Mammary epithelial cell (primary cell): ENCODE results near the gene ANKS1B.

Experiments used
- EZH2 ChIP-seq: IDR thresholded peaks from 2 replicates; pipeline ENCODE4 v1.6.1; 2012; ENCODE audit warnings: low read length, inconsistent platforms, borderline replicate concordance
- TF ChIP-seq, protein P1 (sequence below), 2 donors: IDR thresholded peaks in 1 of 2; conservative IDR thresholded peaks in 1 of 2; 2 replicates each; pipeline ENCODE4 v1.5.1; 2011 to 2012; ENCODE audit warnings: inconsistent platforms in 2 of 2, low read length in 2 of 2, mild to moderate bottlenecking in 2 of 2, control low read depth in 1 of 2, low read depth in 1 of 2; ENCODE audit not compliant: insufficient read depth in 1 of 2; ENCODE audit errors: extremely low read depth in 1 of 2

DNA sequence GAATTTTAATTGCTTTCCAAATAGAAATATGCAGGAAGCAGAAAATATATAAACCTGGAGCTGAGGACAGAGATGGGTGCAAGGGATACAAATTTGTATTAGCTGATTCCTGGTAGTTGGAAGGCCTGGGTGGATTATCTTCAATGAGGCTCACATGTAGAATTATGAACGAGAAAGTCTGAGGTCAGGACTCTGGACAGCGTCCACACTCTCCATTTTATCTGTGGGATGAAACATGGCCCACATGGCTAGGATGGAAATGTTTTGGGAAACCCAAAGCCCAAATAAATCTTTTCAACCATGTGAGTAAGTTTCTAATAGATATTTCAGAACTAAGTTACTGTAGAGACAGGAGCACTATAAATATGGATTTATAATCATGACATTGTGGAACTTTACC is 1083.5 kb downstream of the ANKS1B start:
- TF ChIP-seq, protein P1, sequence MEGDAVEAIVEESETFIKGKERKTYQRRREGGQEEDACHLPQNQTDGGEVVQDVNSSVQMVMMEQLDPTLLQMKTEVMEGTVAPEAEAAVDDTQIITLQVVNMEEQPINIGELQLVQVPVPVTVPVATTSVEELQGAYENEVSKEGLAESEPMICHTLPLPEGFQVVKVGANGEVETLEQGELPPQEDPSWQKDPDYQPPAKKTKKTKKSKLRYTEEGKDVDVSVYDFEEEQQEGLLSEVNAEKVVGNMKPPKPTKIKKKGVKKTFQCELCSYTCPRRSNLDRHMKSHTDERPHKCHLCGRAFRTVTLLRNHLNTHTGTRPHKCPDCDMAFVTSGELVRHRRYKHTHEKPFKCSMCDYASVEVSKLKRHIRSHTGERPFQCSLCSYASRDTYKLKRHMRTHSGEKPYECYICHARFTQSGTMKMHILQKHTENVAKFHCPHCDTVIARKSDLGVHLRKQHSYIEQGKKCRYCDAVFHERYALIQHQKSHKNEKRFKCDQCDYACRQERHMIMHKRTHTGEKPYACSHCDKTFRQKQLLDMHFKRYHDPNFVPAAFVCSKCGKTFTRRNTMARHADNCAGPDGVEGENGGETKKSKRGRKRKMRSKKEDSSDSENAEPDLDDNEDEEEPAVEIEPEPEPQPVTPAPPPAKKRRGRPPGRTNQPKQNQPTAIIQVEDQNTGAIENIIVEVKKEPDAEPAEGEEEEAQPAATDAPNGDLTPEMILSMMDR (conservative IDR thresholded peaks at IDR 0.05 in 1 of 2, IDR thresholded peaks at IDR 0.05 in 1 of 2; ENCODE audit: extremely low read depth in 1 of 2, insufficient read depth in 1 of 2, low read depth in 1 of 2, low read length in 2 of 2): no peak
- TF ChIP-seq EZH2: no peak
